ENCODE data around the gene ZKSCAN5.

Gene ZKSCAN5

GRCh38 chr7:99460651-99461050 lies 43.8 kb upstream of the ZKSCAN5 start:
- H3K4me3 ChIP-seq (ENCODE audit: low read depth, low read length), result no peak overlapping the region
- no peak for TF ChIP-seq CTCF (IDR thresholded peaks at IDR 0.05; ENCODE audit: low read depth, low read length)

- no peak overlapping the region for H3K4me3 ChIP-seq (ENCODE audit: low read depth, low read length)
- TF ChIP-seq CTCF (IDR thresholded peaks at IDR 0.05; ENCODE audit: low read depth, low read length), result no peak
These were observed 43.2 kb upstream of the ZKSCAN5 start for GRCh38 chr7:99461221-99461620.

- no peak for TF ChIP-seq CTCF (IDR thresholded peaks at IDR 0.05; ENCODE audit: low read depth, low read length)
- peak overlapping the region; percentile 96 for H3K4me3 ChIP-seq (ENCODE audit: low read depth, low read length)
These were observed 39.1 kb upstream of the ZKSCAN5 start for GRCh38 chr7:99465421-99465768.

- no peak overlapping the region for H3K4me3 ChIP-seq (ENCODE audit: low read depth, low read length)
- TF ChIP-seq CTCF (IDR thresholded peaks at IDR 0.05; ENCODE audit: low read depth, low read length), result no peak
These were observed 36.0 kb upstream of the ZKSCAN5 start for GRCh38 chr7:99468336-99468918.

GRCh38 chr7:99469381-99470065 lies 34.9 kb upstream of the ZKSCAN5 start:
- H3K4me3 ChIP-seq (ENCODE audit: low read depth, low read length), result no peak overlapping the region
- no peak for TF ChIP-seq CTCF (IDR thresholded peaks at IDR 0.05; ENCODE audit: low read depth, low read length)

GRCh38 chr7:99472561-99473314 lies 31.7 kb upstream of the ZKSCAN5 start, which contains the start of gene ZNF789:
ZNF789 (plus strand) TSS chr7:99472890; CDS start chr7:99476457, 3,567 bp downstream.
- no peak for TF ChIP-seq CTCF (IDR thresholded peaks at IDR 0.05; ENCODE audit: low read depth, low read length)
- H3K4me3 ChIP-seq (ENCODE audit: low read depth, low read length), result peak within 1 kb of the TSS; percentile 95

- TF ChIP-seq CTCF (IDR thresholded peaks at IDR 0.05; ENCODE audit: low read depth, low read length), result no peak
- H3K4me3 ChIP-seq (ENCODE audit: low read depth, low read length), result peak overlapping the region; percentile 95
These were observed 31.2 kb upstream of the ZKSCAN5 start for GRCh38 chr7:99473315-99473596.
